ENCODE results near the gene UQCRQ. TPM values are rescaled to one million over a fixed set of nuclear protein-coding genes. Genes with fewer than 3 reads are reported as not detected.

Gene UQCRQ
- total and polyA plus RNA-seq, 9 of the 15 experiments (the other 6 are each of a cell fraction or from before 2014, with no cell fraction given): 235 to 2,421 (median 883) TPM

DNA sequence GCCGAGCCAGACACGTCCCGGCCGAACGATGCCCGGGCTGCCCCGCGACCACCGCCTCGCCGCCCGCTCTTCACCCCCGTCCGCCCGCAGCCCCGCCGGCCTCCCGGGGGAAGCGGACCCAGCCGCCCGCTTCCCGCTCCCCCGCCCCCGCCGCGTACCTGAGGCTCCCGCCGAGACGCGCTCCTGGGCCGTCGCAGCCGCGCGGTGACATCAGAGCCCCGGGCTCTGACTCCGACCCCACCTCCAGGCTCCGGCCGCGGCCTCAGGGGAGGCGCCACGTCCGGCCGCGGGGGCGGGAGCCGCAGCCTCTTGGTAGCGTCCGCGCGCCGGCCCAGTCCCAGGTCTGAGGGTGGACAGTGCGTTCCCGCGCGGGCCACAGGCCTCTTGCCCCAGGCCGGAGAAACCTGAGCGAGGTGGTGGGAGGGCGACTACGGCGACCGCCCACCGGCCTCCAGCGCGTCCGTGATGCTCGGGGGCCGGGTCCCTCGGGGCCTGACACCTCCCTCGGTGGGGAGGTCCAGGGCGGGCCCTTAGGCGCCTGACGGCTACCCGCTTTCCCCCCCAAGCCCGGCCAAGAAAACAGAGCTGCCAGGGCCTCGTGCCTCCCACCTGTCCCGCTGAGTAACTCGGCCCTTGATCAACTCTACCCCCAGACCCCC is 35.9 kb upstream of the UQCRQ start, which contains the start of gene SHROOM1 (continued):
- TF ChIP-seq THRB (CRISPR knock-in tag; conservative IDR thresholded peaks at IDR 0.05) (0 out of 2 replicates have a peak, but pooled peaks have one; percentile 44), SAFB (IDR thresholded peaks at IDR 0.05; ENCODE audit: borderline replicate concordance, low read depth, low read length) (no peak), CREB1 (IDR thresholded peaks at IDR 0.05) (peak; percentile 60; the same call in 1 of the 2 replicates), CREB1 (CRISPR knock-in tag; IDR thresholded peaks at IDR 0.05) (peak; percentile 73), SMARCA4 (IDR thresholded peaks at IDR 0.05) (peak; percentile 30; the same call in 1 of the 2 replicates), NCOA1 (IDR thresholded peaks at IDR 0.05; ENCODE audit: low read depth) (0 out of 2 replicates have a peak, but pooled peaks have one; percentile 38), PBX2 (CRISPR knock-in tag; IDR thresholded peaks at IDR 0.05; ENCODE audit: low read depth) (no peak), PBX2 (tag; conservative IDR thresholded peaks at IDR 0.05; ENCODE audit: low read depth) (no peak), ZNF133 (CRISPR knock-in tag; IDR thresholded peaks at IDR 0.05) (no peak), ZNF668 (CRISPR knock-in tag; IDR thresholded peaks at IDR 0.05) (no peak), RBM34 (IDR thresholded peaks at IDR 0.05; ENCODE audit: borderline replicate concordance, insufficient read depth, low read length) (no peak)
- TF ChIP-seq, protein P1, sequence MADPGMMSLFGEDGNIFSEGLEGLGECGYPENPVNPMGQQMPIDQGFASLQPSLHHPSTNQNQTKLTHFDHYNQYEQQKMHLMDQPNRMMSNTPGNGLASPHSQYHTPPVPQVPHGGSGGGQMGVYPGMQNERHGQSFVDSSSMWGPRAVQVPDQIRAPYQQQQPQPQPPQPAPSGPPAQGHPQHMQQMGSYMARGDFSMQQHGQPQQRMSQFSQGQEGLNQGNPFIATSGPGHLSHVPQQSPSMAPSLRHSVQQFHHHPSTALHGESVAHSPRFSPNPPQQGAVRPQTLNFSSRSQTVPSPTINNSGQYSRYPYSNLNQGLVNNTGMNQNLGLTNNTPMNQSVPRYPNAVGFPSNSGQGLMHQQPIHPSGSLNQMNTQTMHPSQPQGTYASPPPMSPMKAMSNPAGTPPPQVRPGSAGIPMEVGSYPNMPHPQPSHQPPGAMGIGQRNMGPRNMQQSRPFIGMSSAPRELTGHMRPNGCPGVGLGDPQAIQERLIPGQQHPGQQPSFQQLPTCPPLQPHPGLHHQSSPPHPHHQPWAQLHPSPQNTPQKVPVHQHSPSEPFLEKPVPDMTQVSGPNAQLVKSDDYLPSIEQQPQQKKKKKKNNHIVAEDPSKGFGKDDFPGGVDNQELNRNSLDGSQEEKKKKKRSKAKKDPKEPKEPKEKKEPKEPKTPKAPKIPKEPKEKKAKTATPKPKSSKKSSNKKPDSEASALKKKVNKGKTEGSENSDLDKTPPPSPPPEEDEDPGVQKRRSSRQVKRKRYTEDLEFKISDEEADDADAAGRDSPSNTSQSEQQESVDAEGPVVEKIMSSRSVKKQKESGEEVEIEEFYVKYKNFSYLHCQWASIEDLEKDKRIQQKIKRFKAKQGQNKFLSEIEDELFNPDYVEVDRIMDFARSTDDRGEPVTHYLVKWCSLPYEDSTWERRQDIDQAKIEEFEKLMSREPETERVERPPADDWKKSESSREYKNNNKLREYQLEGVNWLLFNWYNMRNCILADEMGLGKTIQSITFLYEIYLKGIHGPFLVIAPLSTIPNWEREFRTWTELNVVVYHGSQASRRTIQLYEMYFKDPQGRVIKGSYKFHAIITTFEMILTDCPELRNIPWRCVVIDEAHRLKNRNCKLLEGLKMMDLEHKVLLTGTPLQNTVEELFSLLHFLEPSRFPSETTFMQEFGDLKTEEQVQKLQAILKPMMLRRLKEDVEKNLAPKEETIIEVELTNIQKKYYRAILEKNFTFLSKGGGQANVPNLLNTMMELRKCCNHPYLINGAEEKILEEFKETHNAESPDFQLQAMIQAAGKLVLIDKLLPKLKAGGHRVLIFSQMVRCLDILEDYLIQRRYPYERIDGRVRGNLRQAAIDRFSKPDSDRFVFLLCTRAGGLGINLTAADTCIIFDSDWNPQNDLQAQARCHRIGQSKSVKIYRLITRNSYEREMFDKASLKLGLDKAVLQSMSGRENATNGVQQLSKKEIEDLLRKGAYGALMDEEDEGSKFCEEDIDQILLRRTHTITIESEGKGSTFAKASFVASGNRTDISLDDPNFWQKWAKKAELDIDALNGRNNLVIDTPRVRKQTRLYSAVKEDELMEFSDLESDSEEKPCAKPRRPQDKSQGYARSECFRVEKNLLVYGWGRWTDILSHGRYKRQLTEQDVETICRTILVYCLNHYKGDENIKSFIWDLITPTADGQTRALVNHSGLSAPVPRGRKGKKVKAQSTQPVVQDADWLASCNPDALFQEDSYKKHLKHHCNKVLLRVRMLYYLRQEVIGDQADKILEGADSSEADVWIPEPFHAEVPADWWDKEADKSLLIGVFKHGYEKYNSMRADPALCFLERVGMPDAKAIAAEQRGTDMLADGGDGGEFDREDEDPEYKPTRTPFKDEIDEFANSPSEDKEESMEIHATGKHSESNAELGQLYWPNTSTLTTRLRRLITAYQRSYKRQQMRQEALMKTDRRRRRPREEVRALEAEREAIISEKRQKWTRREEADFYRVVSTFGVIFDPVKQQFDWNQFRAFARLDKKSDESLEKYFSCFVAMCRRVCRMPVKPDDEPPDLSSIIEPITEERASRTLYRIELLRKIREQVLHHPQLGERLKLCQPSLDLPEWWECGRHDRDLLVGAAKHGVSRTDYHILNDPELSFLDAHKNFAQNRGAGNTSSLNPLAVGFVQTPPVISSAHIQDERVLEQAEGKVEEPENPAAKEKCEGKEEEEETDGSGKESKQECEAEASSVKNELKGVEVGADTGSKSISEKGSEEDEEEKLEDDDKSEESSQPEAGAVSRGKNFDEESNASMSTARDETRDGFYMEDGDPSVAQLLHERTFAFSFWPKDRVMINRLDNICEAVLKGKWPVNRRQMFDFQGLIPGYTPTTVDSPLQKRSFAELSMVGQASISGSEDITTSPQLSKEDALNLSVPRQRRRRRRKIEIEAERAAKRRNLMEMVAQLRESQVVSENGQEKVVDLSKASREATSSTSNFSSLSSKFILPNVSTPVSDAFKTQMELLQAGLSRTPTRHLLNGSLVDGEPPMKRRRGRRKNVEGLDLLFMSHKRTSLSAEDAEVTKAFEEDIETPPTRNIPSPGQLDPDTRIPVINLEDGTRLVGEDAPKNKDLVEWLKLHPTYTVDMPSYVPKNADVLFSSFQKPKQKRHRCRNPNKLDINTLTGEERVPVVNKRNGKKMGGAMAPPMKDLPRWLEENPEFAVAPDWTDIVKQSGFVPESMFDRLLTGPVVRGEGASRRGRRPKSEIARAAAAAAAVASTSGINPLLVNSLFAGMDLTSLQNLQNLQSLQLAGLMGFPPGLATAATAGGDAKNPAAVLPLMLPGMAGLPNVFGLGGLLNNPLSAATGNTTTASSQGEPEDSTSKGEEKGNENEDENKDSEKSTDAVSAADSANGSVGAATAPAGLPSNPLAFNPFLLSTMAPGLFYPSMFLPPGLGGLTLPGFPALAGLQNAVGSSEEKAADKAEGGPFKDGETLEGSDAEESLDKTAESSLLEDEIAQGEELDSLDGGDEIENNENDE (IDR thresholded peaks at IDR 0.05; ENCODE audit: low read depth, low read length): no peak
